Endometrial microvascular endothelial cells (primary cell): ENCODE measurements around the gene NCK2. TPM values are rescaled to one million over a fixed set of nuclear protein-coding genes. Genes with fewer than 3 reads are reported as not detected.
"Not testable (repeated sequence)": the region's sequence is repeated elsewhere in the genome, so short reads cannot be mapped to it uniquely, and the experiment has no call there.

Source experiments
- in situ Hi-C: cut with HindIII; loops from 2 replicates; pipeline ENCODE4 v1.10.0; 2017; ENCODE audit warnings: low sequenced_read_pairs, low pct_unique_long_range_greater_than_20kb; ENCODE audit errors: inconsistent ontology term
- total RNA-seq: library from RNA; depleted of rRNA; stranded (reverse); fragments of >200 nt; gene quantifications from one replicate; pipeline ENCODE4 v1.2.3, GENCODE V29; 2015; ENCODE audit errors: inconsistent ontology term

The NCK2 gene
- total RNA-seq, 1 donor from 2014 or later: 23.2 TPM

- in situ Hi-C loops: no loop called here
Measured at GRCh38 chr2:105751272-105751671, 6.6 kb downstream of the NCK2 start.

GRCh38 chr2:105752691-105753358 lies 8.1 kb downstream of the NCK2 start:
- in situ Hi-C loops: no loop called here

GRCh38 chr2:105753380-105753779 lies 8.7 kb downstream of the NCK2 start:
- in situ Hi-C loops: no loop called here

- in situ Hi-C loops: no loop called here
Measured at GRCh38 chr2:105754011-105754410, 9.3 kb downstream of the NCK2 start.

- in situ Hi-C loops: no loop called here
Measured at GRCh38 chr2:105754994-105755393, 10.3 kb downstream of the NCK2 start.

- in situ Hi-C loops: no loop called here
Measured at GRCh38 chr2:105755895-105756294, 11.2 kb downstream of the NCK2 start.

GRCh38 chr2:105756435-105756834 lies 11.7 kb downstream of the NCK2 start:
- in situ Hi-C loops: no loop called here

GRCh38 chr2:105756865-105757264 lies 12.2 kb downstream of the NCK2 start:
- in situ Hi-C loops: not testable (repeated sequence)

GRCh38 chr2:105757433-105757832 lies 12.7 kb downstream of the NCK2 start:
- in situ Hi-C loops: no loop called here

- in situ Hi-C loops: no loop called here
Measured at GRCh38 chr2:105760191-105760590, 15.5 kb downstream of the NCK2 start.

GRCh38 chr2:105760639-105761337 lies 16.1 kb downstream of the NCK2 start:
- in situ Hi-C loops: no loop called here

- in situ Hi-C loops: no loop called here
Measured at GRCh38 chr2:105761931-105762515, 17.3 kb downstream of the NCK2 start.

- in situ Hi-C loops: no loop called here
Measured at GRCh38 chr2:105763076-105763475, 18.4 kb downstream of the NCK2 start.

- in situ Hi-C loops: no loop called here
Measured at GRCh38 chr2:105764059-105764458, 19.3 kb downstream of the NCK2 start.

GRCh38 chr2:105765415-105766299 lies 20.9 kb downstream of the NCK2 start:
- in situ Hi-C loops: no loop called here

GRCh38 chr2:105766300-105766866 lies 21.7 kb downstream of the NCK2 start:
- in situ Hi-C loops: no loop called here

- in situ Hi-C loops: no loop called here
Measured at GRCh38 chr2:105768176-105768575, 23.5 kb downstream of the NCK2 start.

- in situ Hi-C loops: no loop called here
Measured at GRCh38 chr2:105768961-105769452, 24.3 kb downstream of the NCK2 start.

GRCh38 chr2:105769504-105769903 lies 24.8 kb downstream of the NCK2 start:
- in situ Hi-C loops: no loop called here
